CD14-positive monocyte (primary cell): ENCODE results near the gene SV2A. TPM values are rescaled to one million over a fixed set of nuclear protein-coding genes. Genes with fewer than 3 reads are reported as not detected.

ENCODE experiments used
- polyA plus RNA-seq, 3 donors: library from polyadenylated mRNA; depleted of rRNA in 1 of 3; unstranded in 2 of 3; stranded (reverse) in 1 of 3; fragments of 300-500 nt in 2 of 3; fragments of >200 nt in 1 of 3; fragmentation: Illumina TruSeq in 2 of 3; gene quantifications; 1 replicate in 2 of 3; 2 replicates in 1 of 3; pipeline ENCODE4 v1.2.3, GENCODE V29; 2012 to 2021

Gene SV2A
- polyA plus RNA-seq, 3 donors: 0.07 to 0.17 (median 0.14) TPM

Other genes starting within 250 kb of the SV2A start
- gene FCGR1A, start 135.2 kb downstream of the SV2A start, polyA plus RNA-seq: 10 to 100 TPM; 48.8 to 79.7 (median 49.4) TPM
- 10 to 100 TPM in 2 of 3 donors, 1 to 10 TPM in 1; 5.1 to 17.8 (median 17.6) TPM for gene BOLA1, start 18.3 kb downstream of the SV2A start, polyA plus RNA-seq
- 10 to 100 TPM; 52.2 to 78.6 (median 64.6) TPM for gene SF3B4, start 10.0 kb upstream of the SV2A start, polyA plus RNA-seq
- gene MTMR11, start 19.0 kb upstream of the SV2A start, polyA plus RNA-seq: 100 to 1,000 TPM in 1 of 3 donors, 10 to 100 TPM in 2; 53.1 to 152 (median 54.6) TPM
- under 1 TPM in 1 of 3 donors, not detected in 2; 0.03 TPM for gene OTUD7B, start 92.9 kb upstream of the SV2A start, polyA plus RNA-seq
- gene VPS45, start 149.9 kb upstream of the SV2A start, polyA plus RNA-seq: 10 to 100 TPM; 36.0 to 41.9 (median 36.8) TPM
- 100 to 1,000 TPM in 2 of 3 donors, 10 to 100 TPM in 1; 87.2 to 170 (median 110) TPM for gene PLEKHO1, start 232.1 kb upstream of the SV2A start, polyA plus RNA-seq